Transverse colon (tissue), 4 donors: ENCODE data around the gene TP53INP2. TPM values are rescaled to one million over a fixed set of nuclear protein-coding genes. Genes with fewer than 3 reads are reported as not detected.

Experiments used
- DNase-seq: peaks from one replicate; pipeline ENCODE4 v3.0.0-alpha.2; 2019
- H3K27ac ChIP-seq, 4 donors: fragments of 200-600 bp; sonication (generic); 2 replicates each; pipeline ENCODE4 v1.5.1; 2016 to 2018; ENCODE audit warnings: inconsistent platforms in 4 of 4
- H3K27me3 ChIP-seq: fragments of 200-600 bp; sonication (generic); 2 replicates; pipeline ENCODE4 v1.5.1; 2017; ENCODE audit warnings: inconsistent platforms
- H3K36me3 ChIP-seq, 4 donors: fragments of 200-600 bp; sonication (generic); 2 replicates each; pipeline ENCODE4 v1.5.1; 2017 to 2019; ENCODE audit warnings: inconsistent platforms in 4 of 4
- H3K4me1 ChIP-seq, 4 donors: fragments of 200-600 bp; sonication (generic); 2 replicates each; pipeline ENCODE4 v1.5.1; 2017 to 2020; ENCODE audit warnings: inconsistent platforms in 4 of 4
- H3K4me3 ChIP-seq, 4 donors: fragments of 200-600 bp; sonication (generic); 1 replicate in 1 of 4; 2 replicates in 3 of 4; pipeline versions ENCODE4 v1.5.1 to v1.6.1; 2017 to 2019; ENCODE audit warnings: inconsistent platforms in 4 of 4
- H3K9me3 ChIP-seq, 2 donors: fragments of 200-600 bp; sonication (generic); 2 replicates each; pipeline ENCODE4 v1.5.1; 2017 to 2019; ENCODE audit warnings: inconsistent platforms in 2 of 2
- CTCF ChIP-seq, 5 experiments: fragments of 200-600 bp in 3 of 5; fragments of 450-650 bp in 2 of 5; sonication (generic) in 3 of 5; IDR thresholded peaks; 1 replicate in 2 of 5; 2 replicates in 3 of 5; pipeline ENCODE4 v1.5.1; 2016 to 2017; ENCODE audit warnings: antibody characterized with exemption in 5 of 5, inconsistent platforms in 3 of 5, mild to moderate bottlenecking in 2 of 5, moderate library complexity in 1 of 5
- EP300 ChIP-seq: sonication (generic); formaldehyde crosslinking; IDR thresholded peaks from one replicate; pipeline ENCODE4 v1.6.1; 2017; ENCODE audit warnings: antibody characterized with exemption, low read depth
- POLR2A ChIP-seq: fragments of 450-650 bp; IDR thresholded peaks from one replicate; pipeline ENCODE4 v1.6.1; 2016; ENCODE audit warnings: antibody characterized with exemption, mild to moderate bottlenecking, moderate library complexity
- POLR2AphosphoS5 ChIP-seq, 3 donors: sonication (generic); formaldehyde crosslinking; IDR thresholded peaks; one replicate each; pipeline ENCODE4 v1.6.1; 2016; ENCODE audit warnings: antibody characterized with exemption in 3 of 3
- WGBS, 2 donors: methylation state at CpG; one replicate each; pipeline ENCODE4 v1.1.5; 2018; ENCODE audit warnings: low coverage in 1 of 2; 5-methylcytosine and 5-hydroxymethylcytosine counted together
- in situ Hi-C, 4 donors: fragments of 200-750 bp; cut with MboI; loops; one replicate each; pipeline versions ENCODE4 v1.15.0 to v1.15.1; 2017; ENCODE audit warnings: low sequenced_read_pairs in 3 of 4, low pct_ligation_motif_present in 1 of 4, low pct_unique_long_range_greater_than_20kb in 1 of 4
- intact Hi-C: fragments of 100-400 bp; cut with DNase I; formaldehyde crosslinking; loops from one replicate; pipeline ENCODE4 v1.15.1; 2023; ENCODE audit warnings: low total_unique reads
- total RNA-seq, 4 donors: library from RNA; depleted of rRNA; stranded (reverse); fragments of >200 nt; gene quantifications; one replicate each; pipeline ENCODE4 v1.1.0, GENCODE V29; 2016

Gene TP53INP2
- total RNA-seq, 4 donors from 2014 or later: 12.9 to 80.8 (median 57.9) TPM

GRCh38 chr20:34691838-34692237, 12.3 kb upstream of the TP53INP2 start:
- Histone ChIP-seq H3K9me3 (no peaks in the 10 kb centered on the region), H3K4me1 (peaks cover 0 to 2% (median 0%) of the 10 kb centered on the region in 4 donors), H3K27ac (no peak overlapping the region), H3K27me3 (no peaks in the 10 kb centered on the region), H3K36me3 (no peaks in the 10 kb centered on the region), H3K4me3 (no peak overlapping the region)
- in situ Hi-C loops: no loop called here
- intact Hi-C loops: no loop called here
- TF ChIP-seq POLR2AphosphoS5 (IDR thresholded peaks at IDR 0.05) (no peak), EP300 (no peak), POLR2A (no peak), CTCF (IDR thresholded peaks at IDR 0.05) (no peak)
- no peak for DNase-seq
- 80 to 100% methylated on average over 1 to 3 of the region's 3 CpGs for WGBS, 2 donors

GRCh38 chr20:34693414-34693813, 10.7 kb upstream of the TP53INP2 start:
- intact Hi-C loops (no loop called here), in situ Hi-C loops (no loop called here)
- Histone ChIP-seq H3K27ac (no peak overlapping the region), H3K27me3 (no peaks in the 10 kb centered on the region), H3K4me3 (no peak overlapping the region), H3K9me3 (no peaks in the 10 kb centered on the region), H3K36me3 (no peaks in the 10 kb centered on the region), H3K4me1 (peaks cover 0 to 2% (median 0%) of the 10 kb centered on the region in 4 donors)
- TF ChIP-seq CTCF (IDR thresholded peaks at IDR 0.05) (no peak), EP300 (no peak), POLR2AphosphoS5 (IDR thresholded peaks at IDR 0.05) (no peak)
- 49% methylated on average over 4 of the region's 4 CpGs; no CpG with 5 or more reads in 1 of the 2 donors for WGBS, 2 donors
- no peak for DNase-seq

GRCh38 chr20:34701405-34702085, 2.6 kb upstream of the TP53INP2 start:
- Histone ChIP-seq H3K27ac (no peak overlapping the region), H3K4me3 (no peak overlapping the region), H3K4me1 (peaks cover 15 to 30% (median 26%) of the 10 kb centered on the region in 4 donors), H3K36me3 (no peaks in the 10 kb centered on the region), H3K9me3 (no peaks in the 10 kb centered on the region), H3K27me3 (no peaks in the 10 kb centered on the region)
- DNase-seq: no peak
- no peak for TF ChIP-seq EP300
- no peak for TF ChIP-seq POLR2A
- no peak for TF ChIP-seq CTCF (IDR thresholded peaks at IDR 0.05)
- TF ChIP-seq POLR2AphosphoS5 (IDR thresholded peaks at IDR 0.05): no peak
- intact Hi-C loops: no loop called here
- in situ Hi-C loops: loop anchor here in 3 of 4 donors (25.0 kb wide), 2 partner anchors 139 to 389 kb away; partner anchors contain the start of genes MAP1LC3A (in 2 of the 3) and AHCY (in 1 of the 3)
- 78 to 100% methylated on average over 1 to 6 of the region's 6 CpGs for WGBS, 2 donors

- intact Hi-C loops: no loop called here
- Histone ChIP-seq H3K4me3 (peak overlapping the region in 2 of 4 donors; percentile 69 to 97), H3K36me3 (no peaks in the 10 kb centered on the region), H3K9me3 (no peaks in the 10 kb centered on the region), H3K4me1 (peaks cover 16 to 39% (median 31%) of the 10 kb centered on the region in 4 donors), H3K27ac (peak overlapping the region; percentile 98 to 100 (median 100)), H3K27me3 (no peaks in the 10 kb centered on the region)
- DNase-seq: no peak
- in situ Hi-C loops: loop anchor here in 3 of 4 donors (25.0 kb wide), 2 partner anchors 141 to 391 kb away; partner anchors contain the start of genes MAP1LC3A (in 2 of the 3) and AHCY (in 1 of the 3)
- TF ChIP-seq CTCF (IDR thresholded peaks at IDR 0.05) (no peak), EP300 (no peak), POLR2AphosphoS5 (IDR thresholded peaks at IDR 0.05) (no peak), POLR2A (no peak)
- 27 to 70% methylated on average over 2 to 3 of the region's 3 CpGs for WGBS, 2 donors
Measured at GRCh38 chr20:34703061-34703423, 1.1 kb upstream of the TP53INP2 start.
